HEK293T (cell line): ENCODE measurements around the gene LTBP1.

ENCODE experiments used
- ARNT ChIP-seq: fragments of 450-650 bp; IDR thresholded peaks from 2 replicates; pipeline ENCODE4 v1.6.1; 2017; ENCODE audit warnings: mild to moderate bottlenecking
- BHLHE40 ChIP-seq: fragments of 450-650 bp; IDR thresholded peaks from 2 replicates; pipeline ENCODE4 v1.6.1; 2016; ENCODE audit warnings: mild to moderate bottlenecking, moderate library complexity, borderline replicate concordance
- ELF4 ChIP-seq: fragments of 450-650 bp; IDR thresholded peaks from 2 replicates; pipeline ENCODE4 v1.6.1; 2017; ENCODE audit warnings: antibody characterized with exemption
- FOXA1 ChIP-seq: fragments of 450-650 bp; IDR thresholded peaks from 2 replicates; pipeline ENCODE4 v1.6.1; 2016; ENCODE audit warnings: mild to moderate bottlenecking
- FOXK2 ChIP-seq: fragments of 450-650 bp; IDR thresholded peaks from 2 replicates; pipeline ENCODE4 v1.6.1; 2016; ENCODE audit warnings: mild to moderate bottlenecking
- FOXM1 ChIP-seq: fragments of 450-650 bp; IDR thresholded peaks from 2 replicates; pipeline ENCODE4 v1.6.1; 2017; ENCODE audit warnings: mild to moderate bottlenecking, borderline replicate concordance
- HDGF ChIP-seq: fragments of 450-650 bp; IDR thresholded peaks from 2 replicates; pipeline ENCODE4 v1.6.1; 2017; ENCODE audit warnings: antibody characterized with exemption, borderline replicate concordance
- L3MBTL2 ChIP-seq: fragments of 450-650 bp; conservative IDR thresholded peaks from 2 replicates; pipeline ENCODE4 v1.6.1; 2016; ENCODE audit warnings: mild to moderate bottlenecking
- NFRKB ChIP-seq: fragments of 450-650 bp; IDR thresholded peaks from 2 replicates; pipeline ENCODE4 v1.6.1; 2016; ENCODE audit warnings: mild to moderate bottlenecking, moderate library complexity
- SP1 ChIP-seq: fragments of 450-650 bp; IDR thresholded peaks from 2 replicates; pipeline ENCODE4 v1.6.1; 2017
- SUZ12 ChIP-seq: fragments of 450-650 bp; IDR thresholded peaks from 2 replicates; pipeline ENCODE4 v1.6.1; 2016; ENCODE audit warnings: mild to moderate bottlenecking
- TF ChIP-seq, protein P1 (sequence below): fragments of 450-650 bp; IDR thresholded peaks from 2 replicates; pipeline ENCODE4 v1.6.1; 2016

DNA sequence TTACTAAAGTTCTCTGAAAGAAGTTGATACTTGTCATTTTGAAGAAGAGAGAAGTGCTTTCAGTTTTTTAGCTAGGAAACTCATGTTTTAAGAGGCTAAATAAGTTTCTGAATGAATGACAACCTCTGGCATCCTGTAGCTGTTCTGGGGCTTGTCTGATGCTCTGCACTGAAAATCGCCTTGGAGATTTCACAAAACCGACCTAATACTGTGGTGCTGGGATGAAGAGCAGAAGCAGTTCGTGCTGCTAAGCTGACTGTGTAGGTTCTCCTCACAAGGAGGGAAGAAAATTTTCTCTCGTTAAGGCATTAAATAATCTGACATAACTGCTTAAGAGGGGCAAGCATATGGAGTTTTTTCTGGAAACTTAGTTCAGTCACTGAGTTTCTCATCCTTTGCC, 193.2 kb downstream of the LTBP1 start:
- TF ChIP-seq NFRKB: no peak
- no peak for TF ChIP-seq FOXK2
- TF ChIP-seq BHLHE40: no peak
- TF ChIP-seq L3MBTL2: no peak
- TF ChIP-seq FOXM1: no peak
- TF ChIP-seq HDGF: no peak
- no peak for TF ChIP-seq ELF4
- TF ChIP-seq SP1: no peak
- TF ChIP-seq SUZ12: no peak
- TF ChIP-seq, protein P1, sequence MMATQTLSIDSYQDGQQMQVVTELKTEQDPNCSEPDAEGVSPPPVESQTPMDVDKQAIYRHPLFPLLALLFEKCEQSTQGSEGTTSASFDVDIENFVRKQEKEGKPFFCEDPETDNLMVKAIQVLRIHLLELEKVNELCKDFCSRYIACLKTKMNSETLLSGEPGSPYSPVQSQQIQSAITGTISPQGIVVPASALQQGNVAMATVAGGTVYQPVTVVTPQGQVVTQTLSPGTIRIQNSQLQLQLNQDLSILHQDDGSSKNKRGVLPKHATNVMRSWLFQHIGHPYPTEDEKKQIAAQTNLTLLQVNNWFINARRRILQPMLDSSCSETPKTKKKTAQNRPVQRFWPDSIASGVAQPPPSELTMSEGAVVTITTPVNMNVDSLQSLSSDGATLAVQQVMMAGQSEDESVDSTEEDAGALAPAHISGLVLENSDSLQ: no peak
- no peak for TF ChIP-seq FOXA1
- no peak for TF ChIP-seq ARNT
